NB4 (cell line): ENCODE data around the gene USH1C.

Source experiments
- DNase-seq: peaks from one replicate; pipeline ENCODE4 v3.0.0; 2010; ENCODE audit warnings: low read depth
- H3K4me3 ChIP-seq: one replicate; pipeline ENCODE4 v1.5.1; 2011; ENCODE audit warnings: mild to moderate bottlenecking, low read depth, low read length, moderate library complexity
- MYC ChIP-seq: IDR thresholded peaks from 2 replicates; pipeline ENCODE4 v1.6.1; 2011; ENCODE audit warnings: low read depth, low read length
- POLR2A ChIP-seq: IDR thresholded peaks from 2 replicates; pipeline ENCODE4 v1.6.1; 2011; ENCODE audit warnings: mild to moderate bottlenecking; ENCODE audit not compliant: insufficient read length; ENCODE audit errors: extremely low read depth
- TF ChIP-seq, protein P1 (sequence below): IDR thresholded peaks from 2 replicates; pipeline ENCODE4 v1.6.1; 2011; ENCODE audit warnings: low read depth, low read length
- TF ChIP-seq, protein P2 (sequence below): IDR thresholded peaks from one replicate; pipeline ENCODE4 v1.5.1; 2012; ENCODE audit warnings: low read depth, low read length

USH1C gene

DNA sequence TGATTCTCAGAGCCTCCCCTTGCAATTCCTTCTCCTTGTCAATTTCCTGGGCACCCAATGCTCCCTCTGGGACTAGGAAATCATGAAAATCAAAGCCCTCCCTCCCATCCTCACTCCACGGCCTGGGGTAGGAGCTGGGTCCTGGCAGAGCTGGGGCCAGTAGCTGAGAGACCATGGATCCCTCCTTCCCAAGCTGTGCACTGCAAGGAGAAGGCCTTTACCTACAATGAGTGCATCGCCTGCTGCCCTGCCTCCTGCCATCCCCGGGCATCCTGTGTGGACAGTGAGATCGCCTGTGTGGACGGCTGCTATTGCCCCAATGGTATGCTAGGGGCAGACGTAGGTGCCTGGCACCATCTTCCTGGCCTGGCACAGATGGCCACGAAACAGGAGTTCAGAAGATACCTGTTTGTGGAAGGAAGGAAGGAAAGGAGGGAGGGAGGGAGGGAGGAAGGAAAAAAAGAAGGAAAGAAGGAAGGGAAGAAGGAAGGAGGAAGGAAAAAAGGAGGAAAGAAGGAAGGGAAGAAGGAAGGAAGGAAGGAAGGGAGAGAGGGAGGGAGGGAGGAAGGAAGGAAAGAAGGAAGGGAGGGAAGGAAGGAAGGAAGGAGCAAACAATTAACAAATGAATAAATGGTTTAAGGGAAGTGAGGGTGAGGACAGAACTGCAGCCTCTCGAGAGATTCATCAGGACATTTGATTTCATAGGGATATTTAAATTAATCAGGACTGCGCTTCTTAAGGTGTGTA is 15.3 kb upstream of the USH1C start:
- H3K4me3 ChIP-seq, result no peak overlapping the region
- no peak for DNase-seq
- TF ChIP-seq POLR2A, result no peak

DNA sequence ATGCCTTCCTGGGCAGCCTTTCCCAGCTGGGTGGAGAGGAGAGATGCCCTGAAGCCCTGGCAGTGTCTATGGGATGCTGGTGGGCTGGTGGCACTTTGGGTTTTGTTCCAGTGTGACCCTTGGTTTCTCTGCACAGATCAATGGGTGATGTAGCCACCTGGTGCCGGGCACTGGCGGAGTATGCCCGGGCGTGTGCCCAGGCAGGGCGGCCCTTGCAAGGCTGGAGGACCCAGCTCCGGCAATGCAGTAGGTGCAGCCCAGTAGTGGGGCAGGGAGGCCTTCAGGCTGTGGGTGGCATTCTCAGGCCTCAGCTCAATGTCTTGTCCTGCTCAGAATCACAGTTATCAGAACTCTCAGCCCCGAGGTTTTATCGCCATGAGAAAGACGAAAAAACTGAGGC is 14.7 kb upstream of the USH1C start:
- TF ChIP-seq, protein P1, sequence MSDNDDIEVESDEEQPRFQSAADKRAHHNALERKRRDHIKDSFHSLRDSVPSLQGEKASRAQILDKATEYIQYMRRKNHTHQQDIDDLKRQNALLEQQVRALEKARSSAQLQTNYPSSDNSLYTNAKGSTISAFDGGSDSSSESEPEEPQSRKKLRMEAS, result no peak
- TF ChIP-seq, protein P2, sequence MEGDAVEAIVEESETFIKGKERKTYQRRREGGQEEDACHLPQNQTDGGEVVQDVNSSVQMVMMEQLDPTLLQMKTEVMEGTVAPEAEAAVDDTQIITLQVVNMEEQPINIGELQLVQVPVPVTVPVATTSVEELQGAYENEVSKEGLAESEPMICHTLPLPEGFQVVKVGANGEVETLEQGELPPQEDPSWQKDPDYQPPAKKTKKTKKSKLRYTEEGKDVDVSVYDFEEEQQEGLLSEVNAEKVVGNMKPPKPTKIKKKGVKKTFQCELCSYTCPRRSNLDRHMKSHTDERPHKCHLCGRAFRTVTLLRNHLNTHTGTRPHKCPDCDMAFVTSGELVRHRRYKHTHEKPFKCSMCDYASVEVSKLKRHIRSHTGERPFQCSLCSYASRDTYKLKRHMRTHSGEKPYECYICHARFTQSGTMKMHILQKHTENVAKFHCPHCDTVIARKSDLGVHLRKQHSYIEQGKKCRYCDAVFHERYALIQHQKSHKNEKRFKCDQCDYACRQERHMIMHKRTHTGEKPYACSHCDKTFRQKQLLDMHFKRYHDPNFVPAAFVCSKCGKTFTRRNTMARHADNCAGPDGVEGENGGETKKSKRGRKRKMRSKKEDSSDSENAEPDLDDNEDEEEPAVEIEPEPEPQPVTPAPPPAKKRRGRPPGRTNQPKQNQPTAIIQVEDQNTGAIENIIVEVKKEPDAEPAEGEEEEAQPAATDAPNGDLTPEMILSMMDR, result no peak
- TF ChIP-seq MYC (no peak), POLR2A (no peak)
- DNase-seq, result no peak
- H3K4me3 ChIP-seq, result no peak overlapping the region

DNA sequence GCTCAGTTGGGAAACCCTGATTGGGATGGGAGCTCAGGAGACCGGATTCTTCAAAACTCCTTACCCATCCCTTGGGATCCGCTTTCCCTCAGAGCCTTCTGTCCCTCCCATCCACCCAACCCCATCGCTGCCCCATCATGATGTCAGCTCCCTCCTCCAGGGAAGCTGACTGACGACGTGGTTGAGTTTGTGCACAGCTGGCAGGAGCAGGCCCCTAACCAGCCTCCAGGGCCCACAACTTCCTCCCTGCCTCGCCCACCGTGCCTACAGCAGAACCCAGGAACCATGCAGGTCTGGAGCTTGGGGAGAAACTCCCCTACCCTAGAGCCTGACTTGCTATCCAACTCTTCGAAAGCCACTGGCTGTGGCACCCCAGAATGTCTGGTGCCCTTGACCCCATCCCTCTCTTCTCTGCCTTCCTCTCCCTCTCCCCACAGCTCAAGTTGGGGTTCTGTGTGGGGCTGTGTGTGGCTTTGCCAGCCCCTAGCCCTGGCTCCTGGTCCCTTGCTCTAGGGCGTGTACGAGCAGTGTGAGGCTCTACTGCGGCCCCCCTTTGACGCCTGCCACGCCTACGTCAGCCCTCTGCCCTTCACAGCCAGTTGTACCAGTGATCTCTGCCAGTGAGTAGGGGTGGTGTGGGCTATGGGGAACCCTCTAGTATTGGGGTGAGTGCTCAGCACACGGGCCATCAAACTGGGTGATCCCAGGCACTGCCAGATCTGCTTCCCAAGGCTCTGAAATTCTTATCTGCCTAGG is 14.0 kb upstream of the USH1C start:
- no peak for DNase-seq
- no peak overlapping the region for H3K4me3 ChIP-seq
- TF ChIP-seq MYC, result no peak
- TF ChIP-seq, protein P2, result no peak
- TF ChIP-seq POLR2A, result no peak
- TF ChIP-seq, protein P1, result no peak

DNA sequence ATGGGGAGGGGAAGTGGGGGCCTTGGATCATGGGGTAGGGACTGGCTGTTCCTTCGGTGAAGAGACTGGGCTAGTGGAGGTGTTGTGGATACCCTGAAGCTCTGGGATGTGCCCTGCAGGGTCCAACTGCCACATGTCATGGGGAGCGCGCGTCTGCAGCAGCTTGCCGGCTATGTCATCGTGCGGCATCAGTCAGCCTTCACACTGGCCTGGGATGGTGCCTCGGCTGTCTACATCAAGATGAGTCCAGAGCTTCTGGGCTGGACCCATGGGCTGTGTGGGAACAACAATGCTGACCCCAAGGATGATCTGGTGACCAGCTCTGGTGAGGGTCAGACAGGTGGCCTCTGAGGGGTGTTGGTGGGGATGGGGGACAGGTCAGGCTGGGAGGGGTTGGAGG is 12.8 kb upstream of the USH1C start:
- no peak for DNase-seq
- no peak for TF ChIP-seq POLR2A
- TF ChIP-seq MYC, result no peak
- TF ChIP-seq, protein P2, result no peak
- TF ChIP-seq, protein P1, result no peak
- no peak overlapping the region for H3K4me3 ChIP-seq

DNA sequence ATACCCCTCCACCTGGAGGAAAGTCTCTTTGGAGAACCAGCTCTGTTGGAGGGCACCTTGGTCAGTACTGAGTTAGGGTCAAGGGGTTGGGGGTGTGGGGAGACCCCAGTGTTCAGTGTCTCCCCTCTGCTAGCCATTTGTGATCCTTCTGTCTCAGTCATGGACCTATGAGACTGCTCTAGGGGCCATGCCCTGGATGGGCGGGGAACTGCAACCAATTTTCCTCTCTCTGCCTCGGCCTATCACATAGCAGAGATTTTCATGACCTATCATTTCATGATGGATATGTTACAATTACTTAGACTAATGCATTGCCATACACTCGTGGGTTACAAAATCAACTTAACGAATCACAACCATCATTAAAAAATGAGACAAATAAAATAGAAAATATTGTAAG is 10.3 kb upstream of the USH1C start:
- DNase-seq, result no peak
- H3K4me3 ChIP-seq, result no peak overlapping the region
- TF ChIP-seq MYC, result no peak
- TF ChIP-seq, protein P2, result peak; percentile 1
- TF ChIP-seq, protein P1, result no peak

DNA sequence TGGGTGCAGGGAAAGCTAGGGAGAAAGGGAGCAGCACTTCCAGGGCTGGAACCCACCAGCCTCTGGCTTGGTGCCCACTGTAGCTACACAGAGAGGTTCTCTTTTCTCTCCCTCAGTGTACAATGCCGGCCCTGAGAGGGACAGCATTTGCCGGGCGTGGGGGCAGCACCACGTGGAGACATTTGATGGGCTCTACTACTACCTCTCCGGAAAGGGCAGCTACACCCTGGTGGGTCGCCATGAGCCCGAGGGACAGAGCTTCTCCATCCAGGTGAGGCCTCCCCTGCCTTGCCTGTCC is 9.0 kb upstream of the USH1C start:
- TF ChIP-seq, protein P1, result no peak
- TF ChIP-seq, protein P2, result no peak
- TF ChIP-seq MYC (no peak), POLR2A (no peak)
- H3K4me3 ChIP-seq, result no peak overlapping the region
- DNase-seq, result no peak
